H9 (cell line): ENCODE measurements around the gene TCF7L2. TPM values are rescaled to one million over a fixed set of nuclear protein-coding genes. Genes with fewer than 3 reads are reported as not detected.

Experiments
- DNase-seq: peaks from one replicate; pipeline ENCODE4 v3.0.0-alpha.2; 2017
- H2AFZ ChIP-seq: one replicate; pipeline ENCODE4 v1.6.1; 2013; ENCODE audit warnings: mild to moderate bottlenecking, low read length, control low read depth, moderate library complexity
- H2AK5ac ChIP-seq: 2 replicates; pipeline ENCODE4 v1.6.1; 2013; ENCODE audit warnings: low read length, control low read depth, mixed read lengths; ENCODE audit not compliant: insufficient read length
- H2BK120ac ChIP-seq: one replicate; pipeline ENCODE4 v1.6.1; 2013; ENCODE audit warnings: low read depth, mild to moderate bottlenecking, low read length, control low read depth, inconsistent platforms; ENCODE audit not compliant: poor library complexity, severe bottlenecking
- H2BK12ac ChIP-seq: 2 replicates; pipeline ENCODE4 v1.6.1; 2013; ENCODE audit warnings: low read length, control low read depth, mixed read lengths, low read depth; ENCODE audit not compliant: insufficient read length
- H2BK15ac ChIP-seq: 2 replicates; pipeline ENCODE4 v1.6.1; 2013; ENCODE audit warnings: low read depth, low read length, control low read depth
- H2BK20ac ChIP-seq: one replicate; pipeline ENCODE4 v1.6.1; 2013; ENCODE audit warnings: low read depth, mild to moderate bottlenecking, low read length, control low read depth, inconsistent platforms; ENCODE audit not compliant: poor library complexity, severe bottlenecking
- H2BK5ac ChIP-seq: 2 replicates; pipeline ENCODE4 v1.6.1; 2013; ENCODE audit warnings: low read length, control low read depth, mixed read lengths; ENCODE audit not compliant: insufficient read length
- H3K14ac ChIP-seq: 2 replicates; pipeline ENCODE4 v1.6.1; 2013; ENCODE audit warnings: low read length, control low read depth; ENCODE audit not compliant: insufficient read depth
- H3K18ac ChIP-seq: 2 replicates; pipeline ENCODE4 v1.6.1; 2013; ENCODE audit warnings: low read depth, mild to moderate bottlenecking, mixed read lengths, low read length, control low read depth; ENCODE audit not compliant: insufficient read length
- H3K23ac ChIP-seq: 2 replicates; pipeline ENCODE4 v1.6.1; 2013; ENCODE audit warnings: low read length, control low read depth, mixed read lengths, low read depth; ENCODE audit not compliant: insufficient read length
- H3K23me2 ChIP-seq: 2 replicates; pipeline ENCODE4 v1.6.1; 2013; ENCODE audit warnings: low read depth, mild to moderate bottlenecking, mixed read lengths, low read length, control low read depth; ENCODE audit not compliant: insufficient read length, poor library complexity, severe bottlenecking
- H3K27ac ChIP-seq: 2 replicates; pipeline ENCODE4 v1.5.1; 2013; ENCODE audit warnings: low read length, control low read depth, mixed read lengths, low read depth; ENCODE audit not compliant: insufficient read length
- H3K27me3 ChIP-seq: 2 replicates; pipeline ENCODE4 v1.6.1; 2013; ENCODE audit warnings: low read length, control low read depth, inconsistent platforms; ENCODE audit not compliant: insufficient read depth
- H3K4ac ChIP-seq: 2 replicates; pipeline ENCODE4 v1.6.1; 2013; ENCODE audit warnings: low read depth, mild to moderate bottlenecking, control low read depth, inconsistent platforms, low read length, moderate library complexity
- H3K4me1 ChIP-seq: 2 replicates; pipeline ENCODE4 v1.6.1; 2013; ENCODE audit warnings: low read length, control low read depth, inconsistent platforms; ENCODE audit not compliant: insufficient read depth
- H3K4me2 ChIP-seq: 2 replicates; pipeline ENCODE4 v1.6.1; 2013; ENCODE audit warnings: low read length, control low read depth, mixed read lengths; ENCODE audit not compliant: insufficient read length, insufficient read depth
- H3K56ac ChIP-seq: 2 replicates; pipeline ENCODE4 v1.6.1; 2013; ENCODE audit warnings: low read depth, mild to moderate bottlenecking, mixed read lengths, low read length, control low read depth; ENCODE audit not compliant: insufficient read length
- H3K79me1 ChIP-seq: 2 replicates; pipeline ENCODE4 v1.6.1; 2013; ENCODE audit warnings: low read depth, mild to moderate bottlenecking, moderate library complexity, low read length, control low read depth, inconsistent platforms; ENCODE audit not compliant: insufficient read depth, poor library complexity, severe bottlenecking
- H3K79me2 ChIP-seq: 2 replicates; pipeline ENCODE4 v1.6.1; 2013; ENCODE audit warnings: low read length, control low read depth, inconsistent platforms; ENCODE audit not compliant: insufficient read depth
- H3K9ac ChIP-seq: 2 replicates; pipeline ENCODE4 v1.6.1; 2013; ENCODE audit warnings: low read length, control low read depth, mixed read lengths; ENCODE audit not compliant: insufficient read length; ENCODE audit errors: extremely low read depth
- H3K9me3 ChIP-seq: one replicate; pipeline ENCODE4 v1.6.1; 2013; ENCODE audit warnings: low read depth, low read length, inconsistent platforms; ENCODE audit not compliant: control insufficient read depth
- H3T11ph ChIP-seq: one replicate; pipeline ENCODE4 v1.6.1; 2013; ENCODE audit warnings: mild to moderate bottlenecking, low read length, control low read depth, inconsistent platforms
- H4K20me1 ChIP-seq: one replicate; pipeline ENCODE4 v1.6.1; 2013; ENCODE audit not compliant: control insufficient read depth, insufficient read length, insufficient read depth
- H4K5ac ChIP-seq: 2 replicates; pipeline ENCODE4 v1.6.1; 2013; ENCODE audit warnings: low read depth, mild to moderate bottlenecking, mixed read lengths, low read length, control low read depth; ENCODE audit not compliant: insufficient read length
- H4K8ac ChIP-seq: replicated peaks from 2 replicates; pipeline ENCODE4 v1.6.1; 2013; ENCODE audit warnings: low read length, control low read depth, mixed read lengths, low read depth; ENCODE audit not compliant: insufficient read length
- H4K91ac ChIP-seq: 2 replicates; pipeline ENCODE4 v1.6.1; 2013; ENCODE audit warnings: low read depth, mild to moderate bottlenecking, moderate library complexity, mixed read lengths, low read length, control low read depth; ENCODE audit not compliant: insufficient read length
- H3K27ac Mint-ChIP-seq, 3 experiments: 2 replicates in 2 of 3; 3 replicates in 1 of 3; pipeline ENCODE4 v1.8.0; 2020 to 2021; ENCODE audit warnings: mixed read lengths in 3 of 3, mild to moderate bottlenecking in 1 of 3, moderate library complexity in 1 of 3
- H3K27me3 Mint-ChIP-seq: 2 replicates; pipeline ENCODE4 v1.8.0; 2021; ENCODE audit warnings: low read depth, mild to moderate bottlenecking, moderate library complexity, mixed read lengths
- H3K36me3 Mint-ChIP-seq, 3 experiments: 2 replicates in 2 of 3; 3 replicates in 1 of 3; pipeline ENCODE4 v1.8.0; 2020 to 2021; ENCODE audit warnings: low read depth in 3 of 3, mixed read lengths in 3 of 3; ENCODE audit not compliant: insufficient read depth in 1 of 3
- H3K4me1 Mint-ChIP-seq, 2 experiments: 2 replicates each; pipeline ENCODE4 v1.8.0; 2020; ENCODE audit warnings: mixed read lengths in 2 of 2
- H3K4me3 Mint-ChIP-seq, 2 experiments: 2 replicates in 1 of 2; 3 replicates in 1 of 2; pipeline ENCODE4 v1.8.0; 2020 to 2021; ENCODE audit warnings: mild to moderate bottlenecking in 2 of 2, mixed read lengths in 2 of 2, moderate library complexity in 1 of 2
- H3K9me3 Mint-ChIP-seq, 2 experiments: 2 replicates in 1 of 2; 3 replicates in 1 of 2; pipeline ENCODE4 v1.8.0; 2020; ENCODE audit warnings: mild to moderate bottlenecking in 2 of 2, mixed read lengths in 2 of 2, moderate library complexity in 1 of 2
- CTCF ChIP-seq: fragments of 200-600 bp; sonication (generic); conservative IDR thresholded peaks from 3 replicates; pipeline ENCODE4 v1.8.0; 2021; ENCODE audit warnings: antibody characterized with exemption, mild to moderate bottlenecking
- WGBS: extraction: QIAGEN DNeasy Blood & Tissue Kit; methylation state at CpG from one replicate; pipeline ENCODE4 v1.1.7; 2013; ENCODE audit warnings: missing lambda C conversion rate, low lambda C conversion rate, mixed read lengths; ENCODE audit not compliant: insufficient read length; ENCODE audit errors: extremely low coverage; 5-methylcytosine and 5-hydroxymethylcytosine counted together
- total RNA-seq: library from RNA; stranded (reverse); gene quantifications from 2 replicates; pipeline ENCODE4 v1.2.1, GENCODE V29; 2021

Gene TCF7L2
- total RNA-seq, 1 experiment from 2014 or later: 71.1 TPM

- no peaks in the 10 kb centered on the region for H3K9me3 ChIP-seq
- no peak overlapping the region for H3K23ac ChIP-seq
- H4K20me1 ChIP-seq: no peaks in the 10 kb centered on the region
- H3K18ac ChIP-seq: no peak overlapping the region
- peaks cover 21% of the 10 kb centered on the region; the same call in 1 of the 2 replicates for H3K79me2 ChIP-seq
- no peak overlapping the region for H2AK5ac ChIP-seq
- Mint-ChIP-seq H3K4me1 (peaks cover 64 to 71% of the 10 kb centered on the region in 2 experiments), H3K27me3 (no peaks in the 10 kb centered on the region), H3K9me3 (no peaks in the 10 kb centered on the region; a peak in 1 of 5 replicates), H3K27ac (peak overlapping the region; percentile 95 to 97 (median 96); a peak in 4 of 7 replicates), H3K4me3 (no peak overlapping the region), H3K36me3 (peaks cover 4 to 15% (median 12%) of the 10 kb centered on the region in 3 experiments; a peak in 6 of 7 replicates)
- no peak overlapping the region for H4K91ac ChIP-seq
- no peak for TF ChIP-seq CTCF
- no CpG with 5 or more reads among the region's 10 CpGs for WGBS
- no peak overlapping the region for H3K14ac ChIP-seq
- H2AFZ ChIP-seq: no peak overlapping the region
- H2BK12ac ChIP-seq: no peak overlapping the region
- peaks cover 10% of the 10 kb centered on the region for H3K79me1 ChIP-seq
- DNase-seq: peak; percentile 56
- no peak overlapping the region for H4K5ac ChIP-seq
- peak overlapping the region; percentile 90 for H3K27ac ChIP-seq
- no peak overlapping the region for H3T11ph ChIP-seq
- H3K4me1 ChIP-seq: peaks cover 39% of the 10 kb centered on the region
- no peak overlapping the region for H3K4ac ChIP-seq
- no peak overlapping the region for H2BK120ac ChIP-seq
- H2BK20ac ChIP-seq: no peak overlapping the region
- no peak overlapping the region for H3K9ac ChIP-seq
- no peak overlapping the region for H2BK5ac ChIP-seq
- no peak overlapping the region for H4K8ac ChIP-seq
- H3K4me2 ChIP-seq: peak overlapping the region; percentile 43
- no peaks in the 10 kb centered on the region for H3K23me2 ChIP-seq
- no peak overlapping the region for H2BK15ac ChIP-seq
- H3K56ac ChIP-seq: no peak overlapping the region
- H3K27me3 ChIP-seq: no peaks in the 10 kb centered on the region
These were observed 103.0 kb downstream of the TCF7L2 start for GRCh38 chr10:113053091-113053490.
